Caco-2 (cell line): ENCODE results near the gene NSF. TPM values are rescaled to one million over a fixed set of nuclear protein-coding genes. Genes with fewer than 3 reads are reported as not detected.

Experiments used
- BruUV-seq: library from RNA; stranded (reverse); fragments of 400-500 nt; replicated peaks from 2 replicates; lab custom pipeline; 2021; lab: Mats Ljungman, UMichigan
- CTCF ChIA-PET: fragments of 300-600 bp; sonication (Branson Sonifier 250); formaldehyde crosslinking; loops from one replicate; lab custom pipeline; 2022; ENCODE audit warnings: antibody characterized with exemption; lab: Charles Lee
- POLR2A ChIA-PET: fragments of 300-600 bp; sonication (Branson Sonifier 250); formaldehyde crosslinking; loops from one replicate; lab custom pipeline; 2022; ENCODE audit warnings: antibody characterized with exemption; lab: Charles Lee
- DNase-seq, 2 experiments: peaks; one replicate each; pipeline versions ENCODE4 v3.0.0 to v3.0.0-alpha.2; 2020 to 2022
- H3K27me3 ChIP-seq: replicated peaks from 2 replicates; pipeline ENCODE4 v1.6.0; 2011; ENCODE audit warnings: low read length; ENCODE audit not compliant: control insufficient read depth, insufficient read depth
- H3K36me3 ChIP-seq: 2 replicates; pipeline ENCODE4 v1.5.1; 2011; ENCODE audit warnings: low read length; ENCODE audit not compliant: control insufficient read depth, insufficient read depth
- H3K4me1 ChIP-seq: fragments of 250-450 bp; sonication (Bioruptor Pico); 2 replicates; pipeline ENCODE4 v1.5.1; 2020; ENCODE audit warnings: mild to moderate bottlenecking
- H3K4me3 ChIP-seq: 2 replicates; pipeline ENCODE4 v1.5.1; 2011; ENCODE audit warnings: low read depth, mild to moderate bottlenecking, control low read depth, low read length
- H3K9me3 ChIP-seq: fragments of 250-450 bp; sonication (Bioruptor Pico); 2 replicates; pipeline ENCODE4 v1.5.1; 2020; ENCODE audit warnings: mild to moderate bottlenecking, moderate library complexity
- H3K27ac Mint-ChIP-seq: one replicate; pipeline ENCODE4 v1.8.0; 2022; ENCODE audit warnings: mixed read lengths; ENCODE audit not compliant: unreplicated experiment
- H3K27me3 Mint-ChIP-seq: one replicate; pipeline ENCODE4 v1.8.0; 2022; ENCODE audit warnings: mixed read lengths; ENCODE audit not compliant: insufficient read depth, unreplicated experiment
- H3K36me3 Mint-ChIP-seq: one replicate; pipeline ENCODE4 v1.8.0; 2022; ENCODE audit warnings: mild to moderate bottlenecking, mixed read lengths; ENCODE audit not compliant: insufficient read depth, unreplicated experiment
- H3K4me1 Mint-ChIP-seq: one replicate; pipeline ENCODE4 v1.8.0; 2022; ENCODE audit warnings: low read depth, mixed read lengths; ENCODE audit not compliant: unreplicated experiment
- H3K4me3 Mint-ChIP-seq: one replicate; pipeline ENCODE4 v1.8.0; 2022; ENCODE audit warnings: mild to moderate bottlenecking, moderate library complexity, mixed read lengths; ENCODE audit not compliant: unreplicated experiment
- H3K9me3 Mint-ChIP-seq: one replicate; pipeline ENCODE4 v1.8.0; 2022; ENCODE audit warnings: mixed read lengths; ENCODE audit not compliant: unreplicated experiment
- CTCF ChIP-seq, 2 experiments: fragments of 200-600 bp in 1 of 2; IDR thresholded peaks; 1 replicate in 1 of 2; 2 replicates in 1 of 2; pipeline versions ENCODE4 v1.5.1 to v1.8.0; 2011 to 2022; ENCODE audit warnings: antibody characterized with exemption in 1 of 2, control low read depth in 1 of 2, inconsistent platforms in 1 of 2, low read depth in 1 of 2, low read length in 1 of 2, mild to moderate bottlenecking in 1 of 2, moderate library complexity in 1 of 2; ENCODE audit not compliant: insufficient read depth in 1 of 2, severe bottlenecking in 1 of 2, unreplicated experiment in 1 of 2
- intact Hi-C: fragments of 100-400 bp; cut with micrococcal nuclease; formaldehyde crosslinking; loops from one replicate; pipeline ENCODE4 v1.10.0; 2022; ENCODE audit not compliant: unreplicated experiment
- total RNA-seq: library from RNA; stranded (reverse); gene quantifications from 2 replicates; pipeline ENCODE4 v1.2.3, GENCODE V29; 2022

Gene NSF
- total RNA-seq, 1 experiment from 2014 or later: 53.8 TPM

- Histone ChIP-seq H3K4me1 (no peaks in the 10 kb centered on the region), H3K9me3 (no peaks in the 10 kb centered on the region), H3K4me3 (no peak overlapping the region), H3K27me3 (no peaks in the 10 kb centered on the region), H3K36me3 (no peaks in the 10 kb centered on the region; the same call in 1 of the 2 replicates)
- no peaks in the 10 kb centered on the region for H3K9me3 Mint-ChIP-seq
- no peaks in the 10 kb centered on the region for H3K4me1 Mint-ChIP-seq
- intact Hi-C loops: no loop called here
- no peak for TF ChIP-seq CTCF (IDR thresholded peaks at IDR 0.05; ENCODE audit: insufficient read depth in 1 of 2, low read depth in 1 of 2, low read length in 1 of 2, severe bottlenecking in 1 of 2, unreplicated experiment in 1 of 2)
- H3K4me3 Mint-ChIP-seq: no peak overlapping the region
- no TSS peak for BruUV-seq
- DNase-seq: no peak
- H3K27me3 Mint-ChIP-seq: no peaks in the 10 kb centered on the region
- ChIA-PET CTCF (no interaction called here), POLR2A (no interaction called here)
- H3K27ac Mint-ChIP-seq: no peak overlapping the region
- peaks cover 4% of the 10 kb centered on the region for H3K36me3 Mint-ChIP-seq
Measured at GRCh38 chr17:46733837-46734475, 143.5 kb downstream of the NSF start.

DNA sequence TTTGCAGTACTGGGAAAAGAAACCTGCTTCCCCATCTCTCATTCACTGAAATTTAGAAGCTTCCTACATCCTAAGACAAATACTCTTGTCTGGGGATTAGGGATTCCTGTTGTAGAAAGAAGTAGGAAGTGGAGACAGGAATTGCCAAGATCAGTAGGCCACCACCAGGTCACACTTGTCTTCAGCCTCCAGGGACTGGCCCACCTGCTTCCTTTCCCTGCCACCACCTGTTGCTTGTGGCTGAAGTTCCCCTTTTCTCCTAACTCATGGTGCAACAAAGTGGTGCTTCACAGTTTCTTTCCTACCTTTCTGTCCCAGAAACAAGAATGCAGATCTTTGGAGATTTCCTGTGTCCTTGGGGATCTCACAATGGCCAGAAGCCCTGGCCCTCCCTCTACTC is 145.6 kb downstream of the NSF start:
- ChIA-PET CTCF (no interaction called here), POLR2A (no interaction called here)
- H3K36me3 Mint-ChIP-seq: peaks cover 12% of the 10 kb centered on the region
- BruUV-seq: no TSS peak
- no peak overlapping the region for H3K27ac Mint-ChIP-seq
- Histone ChIP-seq H3K9me3 (no peaks in the 10 kb centered on the region), H3K4me1 (no peaks in the 10 kb centered on the region), H3K36me3 (no peaks in the 10 kb centered on the region), H3K4me3 (no peak overlapping the region), H3K27me3 (no peaks in the 10 kb centered on the region)
- no peak for DNase-seq
- H3K4me1 Mint-ChIP-seq: no peaks in the 10 kb centered on the region
- no peak overlapping the region for H3K4me3 Mint-ChIP-seq
- no peak for TF ChIP-seq CTCF (IDR thresholded peaks at IDR 0.05; ENCODE audit: insufficient read depth in 1 of 2, low read depth in 1 of 2, low read length in 1 of 2, severe bottlenecking in 1 of 2, unreplicated experiment in 1 of 2)
- intact Hi-C loops: no loop called here
- no peaks in the 10 kb centered on the region for H3K27me3 Mint-ChIP-seq
- H3K9me3 Mint-ChIP-seq: no peaks in the 10 kb centered on the region

GRCh38 chr17:46737326-46737725 is 146.9 kb downstream of the NSF start:
- DNase-seq: no peak
- no peaks in the 10 kb centered on the region for H3K9me3 Mint-ChIP-seq
- ChIA-PET POLR2A (no interaction called here), CTCF (no interaction called here)
- Histone ChIP-seq H3K4me3 (no peak overlapping the region), H3K4me1 (no peaks in the 10 kb centered on the region), H3K36me3 (no peaks in the 10 kb centered on the region), H3K27me3 (no peaks in the 10 kb centered on the region), H3K9me3 (no peaks in the 10 kb centered on the region)
- no TSS peak for BruUV-seq
- intact Hi-C loops: no loop called here
- H3K27me3 Mint-ChIP-seq: no peaks in the 10 kb centered on the region
- H3K4me1 Mint-ChIP-seq: no peaks in the 10 kb centered on the region
- H3K36me3 Mint-ChIP-seq: peaks cover 12% of the 10 kb centered on the region
- H3K27ac Mint-ChIP-seq: no peak overlapping the region
- no peak overlapping the region for H3K4me3 Mint-ChIP-seq
- no peak for TF ChIP-seq CTCF (IDR thresholded peaks at IDR 0.05; ENCODE audit: insufficient read depth in 1 of 2, low read depth in 1 of 2, low read length in 1 of 2, severe bottlenecking in 1 of 2, unreplicated experiment in 1 of 2)
